GM12878 (cell line): Measurements from ENCODE around the gene MRPL12. TPM values are rescaled to one million over a fixed set of nuclear protein-coding genes. Genes with fewer than 3 reads are reported as not detected.
A peak's percentile ranks its signal among the peaks of the same experiment; 100 is the strongest.

Experiments used
- ATAC-seq: fragments of 200-7000 bp; cut with Tn5 transposase; 3 replicates; pipeline ENCODE4 v1.9.1; 2020; ENCODE audit warnings: mild to moderate bottlenecking, moderate library complexity
- BruUV-seq: library from RNA; stranded (reverse); fragments of 400-500 nt; replicated peaks from 2 replicates; lab custom pipeline; 2021; lab: Mats Ljungman, UMichigan
- CTCF ChIA-PET: fragments of 300-600 bp; sonication (Branson Sonifier 250); formaldehyde crosslinking; extraction: SDS; loops from one replicate; lab custom pipeline; 2021; ENCODE audit warnings: inconsistent platforms; lab: Yijun Ruan, JAX
- POLR2A ChIA-PET: fragments of 350-600 bp; formaldehyde crosslinking; extraction: SDS; loops from one replicate; lab custom pipeline; 2021; ENCODE audit warnings: inconsistent platforms; lab: Charles Lee
- RAD21 ChIA-PET: fragments of 300-600 bp; sonication (Branson Sonifier 250); formaldehyde crosslinking; loops from one replicate; lab custom pipeline; 2023; ENCODE audit warnings: antibody characterized with exemption; ENCODE audit not compliant: unreplicated experiment; lab: Charles Lee
- SMC1A ChIA-PET: fragments of 300-600 bp; sonication (Branson Sonifier 250); formaldehyde crosslinking; loops from one replicate; lab custom pipeline; 2023; ENCODE audit not compliant: unreplicated experiment, uncharacterized antibody; lab: Charles Lee
- DNase-seq: peaks from one replicate; pipeline ENCODE4 v3.0.0-alpha.2; 2011; ENCODE audit warnings: low read depth, low spot score
- FAIRE-seq: peaks from 3 replicates; lab custom pipeline; 2011; peaks lifted over from hg19 to GRCh38; lab: Jason Lieb, UNC
- H2AFZ ChIP-seq: 2 replicates; pipeline ENCODE4 v1.6.0; 2011; ENCODE audit warnings: low read depth, low read length, control low read depth; ENCODE audit not compliant: control insufficient read depth
- H3K27ac ChIP-seq: 2 replicates; pipeline ENCODE4 v1.5.1; 2011; ENCODE audit warnings: control low read depth; ENCODE audit not compliant: control insufficient read depth, insufficient read depth
- H3K27me3 ChIP-seq, 2 experiments: replicated peaks in 1 of 2; 2 replicates each; pipeline versions ENCODE4 v1.6.0 to v1.6.1; 2011; ENCODE audit warnings: low read length in 1 of 2; ENCODE audit not compliant: control insufficient read depth in 2 of 2, insufficient read depth in 2 of 2
- H3K36me3 ChIP-seq, 2 experiments: 2 replicates each; pipeline ENCODE4 v1.5.1; 2011; ENCODE audit warnings: low read length in 1 of 2; ENCODE audit not compliant: control insufficient read depth in 2 of 2, insufficient read depth in 2 of 2
- H3K4me1 ChIP-seq: 2 replicates; pipeline ENCODE4 v1.6.1; 2011; ENCODE audit warnings: mild to moderate bottlenecking, low read length, moderate library complexity, mixed read lengths; ENCODE audit not compliant: control insufficient read depth, insufficient read depth
- H3K4me2 ChIP-seq: 2 replicates; pipeline ENCODE4 v1.6.0; 2011; ENCODE audit warnings: control low read depth; ENCODE audit not compliant: control insufficient read depth, insufficient read depth
- H3K4me3 ChIP-seq: fragments of 200-600 bp; sonication (generic); 2 replicates; pipeline ENCODE4 v1.5.1; 2016
- H3K79me2 ChIP-seq: 2 replicates; pipeline ENCODE4 v1.6.0; 2011; ENCODE audit warnings: low read length; ENCODE audit not compliant: control insufficient read depth, insufficient read depth
- H3K9ac ChIP-seq: 2 replicates; pipeline ENCODE4 v1.8.0; 2011; ENCODE audit warnings: low read length, control low read depth, mixed read lengths; ENCODE audit not compliant: control insufficient read depth, insufficient read depth
- H3K9me3 ChIP-seq: replicated peaks from 3 replicates; pipeline ENCODE4 v1.5.1; 2011; ENCODE audit warnings: mild to moderate bottlenecking, low read length; ENCODE audit not compliant: control insufficient read depth, insufficient read depth
- H4K20me1 ChIP-seq: 2 replicates; pipeline ENCODE4 v1.6.0; 2011; ENCODE audit not compliant: control insufficient read depth, insufficient read depth
- BACH1 ChIP-seq: fragments of 450-650 bp; IDR thresholded peaks from 2 replicates; pipeline ENCODE4 v1.6.1; 2017; ENCODE audit warnings: mild to moderate bottlenecking, borderline replicate concordance
- GATAD2B ChIP-seq: fragments of 450-650 bp; conservative IDR thresholded peaks from 2 replicates; pipeline ENCODE4 v1.6.1; 2017; ENCODE audit warnings: low read depth, mild to moderate bottlenecking, moderate library complexity
- HCFC1 ChIP-seq: fragments of 150-350 bp; IDR thresholded peaks from 2 replicates; pipeline ENCODE4 v1.6.1; 2014; ENCODE audit warnings: low read length
- NR2C2 ChIP-seq: IDR thresholded peaks from 2 replicates; pipeline ENCODE4 v1.6.1; 2011; ENCODE audit warnings: borderline replicate concordance, low read depth; ENCODE audit not compliant: control insufficient read depth, insufficient read length
- ZNF207 ChIP-seq: fragments of 450-650 bp; IDR thresholded peaks from 2 replicates; pipeline ENCODE4 v1.6.1; 2014; ENCODE audit warnings: antibody characterized with exemption, mild to moderate bottlenecking, borderline replicate concordance
- WGBS: methylation state at CpG from one replicate; pipeline ENCODE4 v1.1.6; 2016; ENCODE audit warnings: low lambda C conversion rate; ENCODE audit not compliant: insufficient replicate concordance, insufficient coverage; ENCODE audit errors: missing lambda C conversion rate; 5-methylcytosine and 5-hydroxymethylcytosine counted together
- in situ Hi-C: fragments of 300-500 bp; cut with MboI; formaldehyde crosslinking; loops from 9 replicates; pipeline ENCODE4 v1.14.3; 2018; ENCODE audit warnings: mixed read lengths
- intact Hi-C: fragments of 100-400 bp; cut with micrococcal nuclease; formaldehyde crosslinking; loops from one replicate; pipeline ENCODE4 v1.14.2; 2022; ENCODE audit not compliant: unreplicated experiment
- polyA plus RNA-seq, 11 experiments: library from polyadenylated mRNA; depleted of rRNA in 4 of 11; unstranded in 6 of 11; stranded (reverse) in 5 of 11; fragments of >200 nt; fragmentation: Nextera tagmentation in 4 of 11; fragmentation: Illumina TruSeq in 1 of 11; extraction: Ambion mirVana in 4 of 11; extraction: Trizol in 1 of 11; gene quantifications; 1 replicate in 1 of 11; 2 replicates in 10 of 11; pipeline versions ENCODE4 v1.2.1 to v1.2.3, GENCODE V29; 2011 to 2016; ENCODE audit warnings: inconsistent platforms in 2 of 11, missing spikeins in 2 of 11, low read depth in 1 of 11
- total RNA-seq, 4 experiments: library from RNA; depleted of rRNA in 3 of 4; stranded (reverse); fragments of >200 nt in 3 of 4; fragmentation: Illumina TruSeq in 1 of 4; extraction: Trizol in 1 of 4; gene quantifications; 2 replicates each; pipeline versions ENCODE4 v1.2.1 to v1.2.3, GENCODE V29; 2013 to 2021
- TF ChIP-seq, protein P1 (sequence below): fragments of 450-650 bp; IDR thresholded peaks from 2 replicates; pipeline ENCODE4 v1.6.1; 2017; ENCODE audit warnings: mild to moderate bottlenecking, moderate library complexity
- TF ChIP-seq, protein P2 (sequence below): IDR thresholded peaks from 2 replicates; pipeline ENCODE4 v1.6.1; 2011; ENCODE audit warnings: mild to moderate bottlenecking, low read depth, low read length, moderate library complexity; ENCODE audit not compliant: insufficient replicate concordance
- TF ChIP-seq, protein P3 (sequence below), 3 experiments: IDR thresholded peaks in 2 of 3; conservative IDR thresholded peaks in 1 of 3; 2 replicates each; pipeline ENCODE4 v1.5.1; 2011; ENCODE audit warnings: low read depth in 3 of 3, low read length in 3 of 3, mild to moderate bottlenecking in 3 of 3, control low read depth in 2 of 3, moderate library complexity in 2 of 3, inconsistent platforms in 1 of 3, mixed read lengths in 1 of 3; ENCODE audit not compliant: control insufficient read depth in 2 of 3, insufficient read depth in 1 of 3; ENCODE audit errors: extremely low read depth in 1 of 3
- TF ChIP-seq, protein P4 (sequence below): fragments of 450-650 bp; IDR thresholded peaks from 2 replicates; pipeline ENCODE4 v1.6.1; 2017; ENCODE audit warnings: low read depth, mild to moderate bottlenecking, moderate library complexity
- TF ChIP-seq, protein P5 (sequence below): fragments of 450-650 bp; IDR thresholded peaks from 2 replicates; pipeline ENCODE4 v1.6.1; 2016; ENCODE audit warnings: mild to moderate bottlenecking

Gene MRPL12
- total and polyA plus RNA-seq, 10 of the 15 experiments (the other 5 are each of a cell fraction or from before 2014, with no cell fraction given) = 1.3 to 269 (median 117) TPM

DNA sequence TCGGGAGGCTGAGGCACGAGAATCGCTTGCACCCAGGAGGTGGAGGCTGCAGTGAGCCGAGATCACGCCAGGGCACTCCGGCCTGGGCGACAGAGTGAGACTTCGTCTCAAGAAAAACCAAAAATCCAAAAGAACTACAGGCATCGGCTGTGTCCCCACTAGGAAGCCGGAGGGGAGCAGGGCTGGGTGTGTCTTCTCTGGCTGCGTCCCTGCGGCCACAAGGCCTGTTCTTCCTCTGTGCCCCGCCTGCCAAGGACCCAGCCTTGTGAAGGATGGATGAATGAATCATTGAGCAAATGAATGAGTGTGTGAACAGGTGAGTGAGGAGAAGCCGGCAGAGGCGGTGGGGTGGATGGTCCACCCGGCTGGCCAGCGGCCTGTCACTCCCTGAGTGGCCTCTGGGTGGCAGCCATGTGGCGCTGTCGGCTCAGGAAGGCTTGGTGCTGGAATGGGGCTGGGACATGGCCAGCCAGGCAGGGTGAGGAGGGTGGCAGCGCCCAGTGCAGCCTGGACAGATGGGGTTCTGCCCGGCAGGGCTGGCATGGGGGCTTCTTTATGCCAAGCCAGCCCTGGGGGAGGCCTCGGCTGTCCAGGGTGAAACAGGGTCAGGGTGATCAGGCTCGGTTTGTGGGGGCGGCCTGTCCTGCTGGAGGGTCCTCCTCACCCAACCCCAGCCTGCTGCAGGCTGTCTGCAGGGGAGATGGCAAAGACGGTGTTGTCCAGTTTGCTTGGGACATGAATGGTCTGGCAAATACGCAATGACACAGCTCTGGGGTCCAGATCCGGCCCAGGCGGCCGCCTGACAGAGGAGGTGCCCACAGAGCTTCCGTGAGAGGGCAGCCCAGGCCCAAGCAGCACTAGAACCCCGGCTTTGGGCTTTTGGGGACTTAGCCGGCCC lies 30.6 kb downstream of the MRPL12 start:
- no peak overlapping the region for H3K4me3 ChIP-seq
- intact Hi-C loops = no loop called here
- FAIRE-seq (peak; percentile 97), ATAC-seq (peak; percentile 94), DNase-seq (no peak)
- H3K9ac ChIP-seq = no peak overlapping the region
- RAD21 ChIA-PET = interaction anchor here (1.2 kb wide), 1 partner anchor 74 kb away, joined by 3 read pairs; no protein-coding TSS in a partner anchor
- SMC1A ChIA-PET = no interaction called here
- in situ Hi-C loops = no loop called here
- peaks cover 0 to 2% of the 10 kb centered on the region in 2 experiments; a peak in 1 of 4 replicates for H3K27me3 ChIP-seq
- POLR2A ChIA-PET = interaction anchor here (0.6 kb wide), 1 partner anchor 125 kb away, joined by 7 read pairs; no protein-coding TSS in a partner anchor
- no peak overlapping the region for H2AFZ ChIP-seq
- H3K27ac ChIP-seq = no peak overlapping the region
- H3K4me1 ChIP-seq = peaks cover 4% of the 10 kb centered on the region; the same call in 1 of the 2 replicates
- H3K36me3 ChIP-seq = no peaks in the 10 kb centered on the region
- no peaks in the 10 kb centered on the region for H3K79me2 ChIP-seq
- H3K4me2 ChIP-seq = no peak overlapping the region
- no peaks in the 10 kb centered on the region for H3K9me3 ChIP-seq
- H4K20me1 ChIP-seq = no peaks in the 10 kb centered on the region
- CTCF ChIA-PET = interaction anchor here (0.6 to 3.1 kb wide), 4 partner anchors 9 to 288 kb away, joined by 3 to 12 read pairs (median 6); partner anchors contain the start of genes CENPX, LRRC45 and MCRIP1
- BruUV-seq = no TSS peak
- 34% methylated on average over 32 of the region's 32 CpGs for WGBS
- no peak for TF ChIP-seq BACH1
- TF ChIP-seq GATAD2B = 0 out of 2 replicates have a peak, but pooled peaks have one; percentile 36
- TF ChIP-seq, protein P1, sequence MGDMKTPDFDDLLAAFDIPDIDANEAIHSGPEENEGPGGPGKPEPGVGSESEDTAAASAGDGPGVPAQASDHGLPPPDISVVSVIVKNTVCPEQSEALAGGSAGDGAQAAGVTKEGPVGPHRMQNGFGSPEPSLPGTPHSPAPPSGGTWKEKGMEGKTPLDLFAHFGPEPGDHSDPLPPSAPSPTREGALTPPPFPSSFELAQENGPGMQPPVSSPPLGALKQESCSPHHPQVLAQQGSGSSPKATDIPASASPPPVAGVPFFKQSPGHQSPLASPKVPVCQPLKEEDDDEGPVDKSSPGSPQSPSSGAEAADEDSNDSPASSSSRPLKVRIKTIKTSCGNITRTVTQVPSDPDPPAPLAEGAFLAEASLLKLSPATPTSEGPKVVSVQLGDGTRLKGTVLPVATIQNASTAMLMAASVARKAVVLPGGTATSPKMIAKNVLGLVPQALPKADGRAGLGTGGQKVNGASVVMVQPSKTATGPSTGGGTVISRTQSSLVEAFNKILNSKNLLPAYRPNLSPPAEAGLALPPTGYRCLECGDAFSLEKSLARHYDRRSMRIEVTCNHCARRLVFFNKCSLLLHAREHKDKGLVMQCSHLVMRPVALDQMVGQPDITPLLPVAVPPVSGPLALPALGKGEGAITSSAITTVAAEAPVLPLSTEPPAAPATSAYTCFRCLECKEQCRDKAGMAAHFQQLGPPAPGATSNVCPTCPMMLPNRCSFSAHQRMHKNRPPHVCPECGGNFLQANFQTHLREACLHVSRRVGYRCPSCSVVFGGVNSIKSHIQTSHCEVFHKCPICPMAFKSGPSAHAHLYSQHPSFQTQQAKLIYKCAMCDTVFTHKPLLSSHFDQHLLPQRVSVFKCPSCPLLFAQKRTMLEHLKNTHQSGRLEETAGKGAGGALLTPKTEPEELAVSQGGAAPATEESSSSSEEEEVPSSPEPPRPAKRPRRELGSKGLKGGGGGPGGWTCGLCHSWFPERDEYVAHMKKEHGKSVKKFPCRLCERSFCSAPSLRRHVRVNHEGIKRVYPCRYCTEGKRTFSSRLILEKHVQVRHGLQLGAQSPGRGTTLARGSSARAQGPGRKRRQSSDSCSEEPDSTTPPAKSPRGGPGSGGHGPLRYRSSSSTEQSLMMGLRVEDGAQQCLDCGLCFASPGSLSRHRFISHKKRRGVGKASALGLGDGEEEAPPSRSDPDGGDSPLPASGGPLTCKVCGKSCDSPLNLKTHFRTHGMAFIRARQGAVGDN = no peak
- TF ChIP-seq, protein P2, sequence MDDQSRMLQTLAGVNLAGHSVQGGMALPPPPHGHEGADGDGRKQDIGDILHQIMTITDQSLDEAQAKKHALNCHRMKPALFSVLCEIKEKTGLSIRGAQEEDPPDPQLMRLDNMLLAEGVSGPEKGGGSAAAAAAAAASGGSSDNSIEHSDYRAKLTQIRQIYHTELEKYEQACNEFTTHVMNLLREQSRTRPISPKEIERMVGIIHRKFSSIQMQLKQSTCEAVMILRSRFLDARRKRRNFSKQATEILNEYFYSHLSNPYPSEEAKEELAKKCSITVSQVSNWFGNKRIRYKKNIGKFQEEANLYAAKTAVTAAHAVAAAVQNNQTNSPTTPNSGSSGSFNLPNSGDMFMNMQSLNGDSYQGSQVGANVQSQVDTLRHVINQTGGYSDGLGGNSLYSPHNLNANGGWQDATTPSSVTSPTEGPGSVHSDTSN = peak; percentile 40
- TF ChIP-seq, protein P3, sequence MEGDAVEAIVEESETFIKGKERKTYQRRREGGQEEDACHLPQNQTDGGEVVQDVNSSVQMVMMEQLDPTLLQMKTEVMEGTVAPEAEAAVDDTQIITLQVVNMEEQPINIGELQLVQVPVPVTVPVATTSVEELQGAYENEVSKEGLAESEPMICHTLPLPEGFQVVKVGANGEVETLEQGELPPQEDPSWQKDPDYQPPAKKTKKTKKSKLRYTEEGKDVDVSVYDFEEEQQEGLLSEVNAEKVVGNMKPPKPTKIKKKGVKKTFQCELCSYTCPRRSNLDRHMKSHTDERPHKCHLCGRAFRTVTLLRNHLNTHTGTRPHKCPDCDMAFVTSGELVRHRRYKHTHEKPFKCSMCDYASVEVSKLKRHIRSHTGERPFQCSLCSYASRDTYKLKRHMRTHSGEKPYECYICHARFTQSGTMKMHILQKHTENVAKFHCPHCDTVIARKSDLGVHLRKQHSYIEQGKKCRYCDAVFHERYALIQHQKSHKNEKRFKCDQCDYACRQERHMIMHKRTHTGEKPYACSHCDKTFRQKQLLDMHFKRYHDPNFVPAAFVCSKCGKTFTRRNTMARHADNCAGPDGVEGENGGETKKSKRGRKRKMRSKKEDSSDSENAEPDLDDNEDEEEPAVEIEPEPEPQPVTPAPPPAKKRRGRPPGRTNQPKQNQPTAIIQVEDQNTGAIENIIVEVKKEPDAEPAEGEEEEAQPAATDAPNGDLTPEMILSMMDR (IDR thresholded peaks at IDR 0.05 in 2 of 3, conservative IDR thresholded peaks at IDR 0.05 in 1 of 3; ENCODE audit: control insufficient read depth in 2 of 3, extremely low read depth in 1 of 3, insufficient read depth in 1 of 3, low read depth in 3 of 3, low read length in 3 of 3) = peak; percentile 87 to 97 (median 88)
- TF ChIP-seq, protein P4, sequence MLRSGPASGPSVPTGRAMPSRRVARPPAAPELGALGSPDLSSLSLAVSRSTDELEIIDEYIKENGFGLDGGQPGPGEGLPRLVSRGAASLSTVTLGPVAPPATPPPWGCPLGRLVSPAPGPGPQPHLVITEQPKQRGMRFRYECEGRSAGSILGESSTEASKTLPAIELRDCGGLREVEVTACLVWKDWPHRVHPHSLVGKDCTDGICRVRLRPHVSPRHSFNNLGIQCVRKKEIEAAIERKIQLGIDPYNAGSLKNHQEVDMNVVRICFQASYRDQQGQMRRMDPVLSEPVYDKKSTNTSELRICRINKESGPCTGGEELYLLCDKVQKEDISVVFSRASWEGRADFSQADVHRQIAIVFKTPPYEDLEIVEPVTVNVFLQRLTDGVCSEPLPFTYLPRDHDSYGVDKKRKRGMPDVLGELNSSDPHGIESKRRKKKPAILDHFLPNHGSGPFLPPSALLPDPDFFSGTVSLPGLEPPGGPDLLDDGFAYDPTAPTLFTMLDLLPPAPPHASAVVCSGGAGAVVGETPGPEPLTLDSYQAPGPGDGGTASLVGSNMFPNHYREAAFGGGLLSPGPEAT = no peak
- TF ChIP-seq ZNF207 = 0 out of 2 replicates have a peak, but pooled peaks have one; percentile 35
- no peak for TF ChIP-seq NR2C2
- 0 out of 2 replicates have a peak, but pooled peaks have one; percentile 15 for TF ChIP-seq HCFC1
- TF ChIP-seq, protein P5, sequence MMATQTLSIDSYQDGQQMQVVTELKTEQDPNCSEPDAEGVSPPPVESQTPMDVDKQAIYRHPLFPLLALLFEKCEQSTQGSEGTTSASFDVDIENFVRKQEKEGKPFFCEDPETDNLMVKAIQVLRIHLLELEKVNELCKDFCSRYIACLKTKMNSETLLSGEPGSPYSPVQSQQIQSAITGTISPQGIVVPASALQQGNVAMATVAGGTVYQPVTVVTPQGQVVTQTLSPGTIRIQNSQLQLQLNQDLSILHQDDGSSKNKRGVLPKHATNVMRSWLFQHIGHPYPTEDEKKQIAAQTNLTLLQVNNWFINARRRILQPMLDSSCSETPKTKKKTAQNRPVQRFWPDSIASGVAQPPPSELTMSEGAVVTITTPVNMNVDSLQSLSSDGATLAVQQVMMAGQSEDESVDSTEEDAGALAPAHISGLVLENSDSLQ = peak; percentile 70; the same call in 1 of the 2 replicates
